Measurements from ENCODE around the gene GRK4.

DNA sequence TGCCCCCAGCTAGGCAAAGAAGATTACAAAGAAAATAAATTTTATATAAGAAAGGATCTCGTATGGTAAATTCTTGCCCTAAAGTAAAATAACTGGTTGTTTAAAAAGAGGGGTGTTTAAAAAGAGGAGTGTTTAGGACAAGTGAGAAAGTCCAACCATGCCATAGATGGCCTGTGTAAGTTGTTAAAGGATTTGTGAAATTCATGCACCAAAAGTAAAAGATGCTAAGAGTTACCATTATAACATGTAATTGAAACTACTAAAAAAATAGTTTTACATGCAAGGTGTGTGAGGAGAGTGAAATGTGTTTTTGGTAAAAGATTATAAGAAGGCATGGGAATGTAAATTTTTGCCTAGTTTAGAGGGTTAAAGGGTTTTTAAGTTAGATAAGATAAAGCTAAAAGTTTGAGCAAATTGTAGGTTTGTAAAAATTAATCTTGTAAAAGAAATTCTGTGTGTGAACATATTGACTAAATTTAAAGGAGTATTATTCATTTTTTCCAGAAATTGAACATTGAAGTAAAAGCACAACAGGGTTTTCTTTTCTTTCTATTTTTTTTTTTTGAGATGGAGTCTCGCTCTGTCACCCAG is 90.9 kb downstream of the GRK4 start:
- TF ChIP-seq, protein P1, sequence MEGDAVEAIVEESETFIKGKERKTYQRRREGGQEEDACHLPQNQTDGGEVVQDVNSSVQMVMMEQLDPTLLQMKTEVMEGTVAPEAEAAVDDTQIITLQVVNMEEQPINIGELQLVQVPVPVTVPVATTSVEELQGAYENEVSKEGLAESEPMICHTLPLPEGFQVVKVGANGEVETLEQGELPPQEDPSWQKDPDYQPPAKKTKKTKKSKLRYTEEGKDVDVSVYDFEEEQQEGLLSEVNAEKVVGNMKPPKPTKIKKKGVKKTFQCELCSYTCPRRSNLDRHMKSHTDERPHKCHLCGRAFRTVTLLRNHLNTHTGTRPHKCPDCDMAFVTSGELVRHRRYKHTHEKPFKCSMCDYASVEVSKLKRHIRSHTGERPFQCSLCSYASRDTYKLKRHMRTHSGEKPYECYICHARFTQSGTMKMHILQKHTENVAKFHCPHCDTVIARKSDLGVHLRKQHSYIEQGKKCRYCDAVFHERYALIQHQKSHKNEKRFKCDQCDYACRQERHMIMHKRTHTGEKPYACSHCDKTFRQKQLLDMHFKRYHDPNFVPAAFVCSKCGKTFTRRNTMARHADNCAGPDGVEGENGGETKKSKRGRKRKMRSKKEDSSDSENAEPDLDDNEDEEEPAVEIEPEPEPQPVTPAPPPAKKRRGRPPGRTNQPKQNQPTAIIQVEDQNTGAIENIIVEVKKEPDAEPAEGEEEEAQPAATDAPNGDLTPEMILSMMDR (conservative IDR thresholded peaks at IDR 0.05; ENCODE audit: low read length), result no peak
- no peak for TF ChIP-seq EZH2phosphoT487 (IDR thresholded peaks at IDR 0.05; ENCODE audit: borderline replicate concordance)

All from Loucy (cell line).